T-helper 9 cell (primary cell): ENCODE measurements around the gene EIF4EBP3.

Experiments used
- DNase-seq: peaks from one replicate; pipeline ENCODE4 v3.0.0-alpha.2; 2020

EIF4EBP3 gene

GRCh38 chr5:140557136-140557805, 9.8 kb downstream of the EIF4EBP3 start, which contains the start of gene SRA1:
TSS of gene SRA1 (minus strand) at chr5:140557473. CDS start at chr5:140557452, 21 bp downstream.
- peak; percentile 74 for DNase-seq

GRCh38 chr5:140557965-140558364, 10.5 kb downstream of the EIF4EBP3 start:
- DNase-seq, result no peak

GRCh38 chr5:140558542-140558941, 11.1 kb downstream of the EIF4EBP3 start:
- no peak for DNase-seq

- no peak for DNase-seq
Observed at GRCh38 chr5:140560227-140560626, 12.8 kb downstream of the EIF4EBP3 start.

- DNase-seq, result no peak
Observed at GRCh38 chr5:140561753-140562523, 14.5 kb downstream of the EIF4EBP3 start.

- no peak for DNase-seq
Observed at GRCh38 chr5:140563596-140563995, 16.1 kb downstream of the EIF4EBP3 start.

GRCh38 chr5:140564196-140565023, 16.9 kb downstream of the EIF4EBP3 start, which contains the start of the genes APBB3 and SLC35A4:
TSS of gene APBB3 (minus strand) at chr5:140564598. CDS start at chr5:140564245, 353 bp downstream.
TSS of gene SLC35A4 (plus strand) at chr5:140564828. CDS start at chr5:140567170, 2,342 bp downstream.
- peak; percentile 93 for DNase-seq

- DNase-seq, result no peak
Observed at GRCh38 chr5:140565024-140565779, 17.7 kb downstream of the EIF4EBP3 start.

GRCh38 chr5:140565780-140566095, 18.3 kb downstream of the EIF4EBP3 start:
- DNase-seq, result no peak

GRCh38 chr5:140566665-140567064, 19.2 kb downstream of the EIF4EBP3 start:
- DNase-seq, result no peak

- no peak for DNase-seq
Observed at GRCh38 chr5:140567136-140567818, 19.8 kb downstream of the EIF4EBP3 start.

- DNase-seq, result no peak
Observed at GRCh38 chr5:140567871-140568270, 20.4 kb downstream of the EIF4EBP3 start.

GRCh38 chr5:140568443-140569063, 21.1 kb downstream of the EIF4EBP3 start:
- DNase-seq, result no peak

GRCh38 chr5:140569197-140569596, 21.7 kb downstream of the EIF4EBP3 start:
- no peak for DNase-seq

GRCh38 chr5:140570058-140570457, 22.6 kb downstream of the EIF4EBP3 start:
- DNase-seq, result no peak

GRCh38 chr5:140570488-140570887, 23.0 kb downstream of the EIF4EBP3 start:
- DNase-seq, result no peak

GRCh38 chr5:140571105-140571504, 23.6 kb downstream of the EIF4EBP3 start:
- no peak for DNase-seq

GRCh38 chr5:140573683-140574082, 26.2 kb downstream of the EIF4EBP3 start:
- DNase-seq, result no peak

- no peak for DNase-seq
Observed at GRCh38 chr5:140574165-140574564, 26.7 kb downstream of the EIF4EBP3 start.

GRCh38 chr5:140575309-140575708, 27.8 kb downstream of the EIF4EBP3 start:
- DNase-seq, result no peak

GRCh38 chr5:140576776-140577201, 29.3 kb downstream of the EIF4EBP3 start:
- no peak for DNase-seq
